ENCODE measurements around the gene POLN. TPM values are rescaled to one million over a fixed set of nuclear protein-coding genes. Genes with fewer than 3 reads are reported as not detected.

Gene POLN
- total RNA-seq, 2 donors from 2014 or later = 2.8 to 2.9 TPM

DNA sequence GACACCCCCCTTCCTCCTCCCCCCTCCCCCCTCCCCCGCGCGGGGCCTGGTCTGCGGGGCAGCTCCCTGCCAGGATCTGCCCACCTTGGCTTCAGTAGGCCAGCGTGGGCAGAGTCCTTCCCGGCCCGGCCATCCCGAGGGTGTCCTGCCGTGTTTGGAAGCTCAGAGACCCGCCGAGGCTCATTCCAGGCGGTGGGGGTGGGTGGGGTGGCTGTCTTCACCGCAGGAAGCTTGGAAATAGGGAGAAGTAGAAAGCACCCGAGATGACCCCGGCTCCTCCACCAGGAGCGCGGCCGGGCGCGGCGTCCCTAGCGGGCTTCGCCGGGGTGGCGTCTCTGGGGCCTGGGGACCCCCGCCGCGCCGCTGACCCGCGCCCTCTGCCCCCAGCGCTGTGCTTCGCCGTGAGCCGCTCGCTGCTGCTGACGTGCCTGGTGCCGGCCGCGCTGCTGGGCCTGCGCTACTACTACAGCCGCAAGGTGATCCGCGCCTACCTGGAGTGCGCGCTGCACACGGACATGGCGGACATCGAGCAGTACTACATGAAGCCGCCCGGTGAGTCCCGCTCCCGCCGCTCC is 181.2 kb downstream of the POLN start:
- H3K36me3 ChIP-seq (ENCODE audit: control insufficient read depth, insufficient read depth, low read length) = no peaks in the 10 kb centered on the region
- Mint-ChIP-seq H3K4me3 (peak overlapping the region; percentile 39), H3K27me3 (ENCODE audit: insufficient read depth) (peaks cover 44% of the 10 kb centered on the region), H3K4me1 (no peaks in the 10 kb centered on the region), H3K36me3 (ENCODE audit: low read depth) (no peaks in the 10 kb centered on the region), H3K27ac (no peak overlapping the region), H3K9me3 (no peaks in the 10 kb centered on the region)
- H3K9me3 ChIP-seq (ENCODE audit: control insufficient read depth, low read length) = no peaks in the 10 kb centered on the region
- H3K27ac ChIP-seq (ENCODE audit: low read depth, low read length) = no peak overlapping the region
- peaks cover 55% of the 10 kb centered on the region for H3K27me3 ChIP-seq (ENCODE audit: control insufficient read depth, insufficient read depth, low read length, poor library complexity, severe bottlenecking)
- TF ChIP-seq, protein P1, sequence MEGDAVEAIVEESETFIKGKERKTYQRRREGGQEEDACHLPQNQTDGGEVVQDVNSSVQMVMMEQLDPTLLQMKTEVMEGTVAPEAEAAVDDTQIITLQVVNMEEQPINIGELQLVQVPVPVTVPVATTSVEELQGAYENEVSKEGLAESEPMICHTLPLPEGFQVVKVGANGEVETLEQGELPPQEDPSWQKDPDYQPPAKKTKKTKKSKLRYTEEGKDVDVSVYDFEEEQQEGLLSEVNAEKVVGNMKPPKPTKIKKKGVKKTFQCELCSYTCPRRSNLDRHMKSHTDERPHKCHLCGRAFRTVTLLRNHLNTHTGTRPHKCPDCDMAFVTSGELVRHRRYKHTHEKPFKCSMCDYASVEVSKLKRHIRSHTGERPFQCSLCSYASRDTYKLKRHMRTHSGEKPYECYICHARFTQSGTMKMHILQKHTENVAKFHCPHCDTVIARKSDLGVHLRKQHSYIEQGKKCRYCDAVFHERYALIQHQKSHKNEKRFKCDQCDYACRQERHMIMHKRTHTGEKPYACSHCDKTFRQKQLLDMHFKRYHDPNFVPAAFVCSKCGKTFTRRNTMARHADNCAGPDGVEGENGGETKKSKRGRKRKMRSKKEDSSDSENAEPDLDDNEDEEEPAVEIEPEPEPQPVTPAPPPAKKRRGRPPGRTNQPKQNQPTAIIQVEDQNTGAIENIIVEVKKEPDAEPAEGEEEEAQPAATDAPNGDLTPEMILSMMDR (conservative IDR thresholded peaks at IDR 0.05) = peak; percentile 62
- H3K4me3 ChIP-seq (ENCODE audit: low read length) = no peak overlapping the region
- H3K9ac ChIP-seq (ENCODE audit: extremely low read depth, low read length, poor library complexity, severe bottlenecking) = no peak overlapping the region
- no peaks in the 10 kb centered on the region for H3K4me1 ChIP-seq (ENCODE audit: control insufficient read depth, insufficient read depth, low read length)
- 11 to 14% methylated on average over 29 to 51 of the region's 54 CpGs for WGBS, 2 experiments (ENCODE audit: insufficient coverage in 1 of 2, insufficient read length in 1 of 2)
- DNase-seq = peak; percentile 87

DNA sequence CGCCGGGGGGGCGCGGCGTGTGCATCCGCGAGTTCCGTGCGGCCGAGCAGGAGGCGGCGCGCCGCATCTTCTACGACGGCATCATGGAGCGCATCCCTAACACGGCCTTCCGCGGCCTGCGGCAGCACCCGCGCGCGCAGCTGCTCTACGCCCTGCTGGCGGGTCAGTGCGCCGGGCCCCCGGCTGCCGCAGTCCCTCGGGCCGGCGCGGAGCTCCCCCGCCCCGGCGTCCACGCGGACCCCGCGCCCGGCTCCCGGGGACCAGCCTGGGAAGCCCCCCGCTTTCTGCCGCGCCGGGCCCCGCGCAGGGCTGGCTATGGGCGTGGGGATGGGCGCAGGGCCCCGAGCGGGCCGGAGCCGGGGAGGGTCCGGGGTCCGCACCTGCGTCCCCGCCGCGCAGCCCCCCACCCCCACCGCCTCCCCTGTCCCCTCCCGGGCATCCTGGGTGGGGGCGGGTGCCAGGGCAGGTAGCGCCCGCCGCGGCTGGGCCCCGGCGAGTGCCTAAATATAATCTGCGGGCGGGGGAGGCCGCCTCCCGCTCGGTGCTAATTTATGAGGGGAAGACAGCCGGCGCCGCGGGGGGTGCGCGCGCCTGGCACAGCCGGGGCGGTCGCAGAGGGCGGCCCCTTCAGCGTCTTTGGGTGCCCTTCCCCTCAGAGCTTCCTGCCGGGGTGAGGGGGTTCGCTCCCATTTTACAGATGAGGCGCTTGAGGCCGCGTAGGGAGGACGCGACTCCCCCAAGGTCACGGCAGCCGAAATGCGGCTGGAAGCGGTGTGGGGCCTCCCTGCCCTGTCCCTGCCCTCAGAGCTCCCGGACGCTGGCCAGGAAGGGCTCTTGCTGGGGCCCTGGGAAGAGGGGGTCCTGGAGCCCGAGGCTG is 182.0 kb downstream of the POLN start:
- H3K36me3 Mint-ChIP-seq (ENCODE audit: low read depth) = no peaks in the 10 kb centered on the region
- no peaks in the 10 kb centered on the region for H3K4me1 Mint-ChIP-seq
- H3K4me3 Mint-ChIP-seq = peak overlapping the region; percentile 48
- H3K36me3 ChIP-seq (ENCODE audit: control insufficient read depth, insufficient read depth, low read length) = no peaks in the 10 kb centered on the region
- H3K4me3 ChIP-seq (ENCODE audit: low read length) = no peak overlapping the region
- TF ChIP-seq, protein P1 (conservative IDR thresholded peaks at IDR 0.05) = no peak
- H3K27ac Mint-ChIP-seq = no peak overlapping the region
- H3K9ac ChIP-seq (ENCODE audit: extremely low read depth, low read length, poor library complexity, severe bottlenecking) = no peak overlapping the region
- H3K4me1 ChIP-seq (ENCODE audit: control insufficient read depth, insufficient read depth, low read length) = no peaks in the 10 kb centered on the region
- no peak for DNase-seq
- H3K27ac ChIP-seq (ENCODE audit: low read depth, low read length) = no peak overlapping the region
- no peaks in the 10 kb centered on the region for H3K9me3 Mint-ChIP-seq
- WGBS, 2 experiments (ENCODE audit: insufficient coverage in 1 of 2, insufficient read length in 1 of 2) = 6 to 10% methylated on average over 22 to 98 of the region's 102 CpGs
- peaks cover 61% of the 10 kb centered on the region for H3K27me3 ChIP-seq (ENCODE audit: control insufficient read depth, insufficient read depth, low read length, poor library complexity, severe bottlenecking)
- H3K27me3 Mint-ChIP-seq (ENCODE audit: insufficient read depth) = peaks cover 51% of the 10 kb centered on the region
- no peaks in the 10 kb centered on the region for H3K9me3 ChIP-seq (ENCODE audit: control insufficient read depth, low read length)

DNA sequence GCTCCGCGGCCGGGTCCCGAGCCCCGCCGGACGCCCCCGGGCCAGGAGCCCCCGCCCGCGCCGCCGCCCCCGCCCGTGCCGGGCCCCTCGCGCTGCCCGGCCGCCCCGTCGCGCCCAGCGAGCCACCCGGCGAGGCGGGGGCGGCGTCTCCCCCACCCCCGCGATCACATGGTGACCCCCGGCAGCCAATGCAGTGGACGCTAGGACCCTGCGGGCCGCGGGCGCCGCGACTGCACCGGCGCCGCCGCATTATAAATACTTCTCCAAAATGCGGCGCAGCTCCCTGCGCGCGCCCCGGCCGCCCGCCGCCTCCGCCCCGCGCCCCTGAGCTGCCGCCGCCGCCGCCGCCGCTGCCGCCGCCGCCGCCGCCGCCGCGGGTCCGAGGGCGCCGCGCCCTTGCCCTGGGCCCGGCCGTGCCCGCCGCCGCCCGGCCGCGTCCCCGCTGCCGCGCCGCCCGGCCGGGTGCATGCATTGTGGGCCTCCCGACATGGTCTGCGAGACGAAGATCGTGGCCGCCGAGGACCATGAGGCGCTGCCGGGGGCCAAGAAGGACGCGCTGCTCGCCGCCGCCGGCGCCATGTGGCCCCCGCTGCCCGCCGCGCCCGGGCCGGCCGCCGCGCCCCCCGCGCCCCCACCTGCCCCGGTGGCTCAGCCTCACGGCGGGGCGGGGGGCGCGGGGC is 182.7 kb downstream of the POLN start, which contains the start of gene NAT8L:
Gene NAT8L (plus strand): TSS at position 282 of the 680 bp plus-strand sequence. CDS start 185 bp downstream, at position 467.
- Mint-ChIP-seq H3K4me3 (peak within 1 kb of the TSS; percentile 48), H3K27me3 (ENCODE audit: insufficient read depth) (peaks cover 56% of the 10 kb centered on the region), H3K9me3 (no peaks in the 10 kb centered on the region), H3K27ac (no peak within 1 kb of the TSS), H3K4me1 (no peaks in the 10 kb centered on the region), H3K36me3 (ENCODE audit: low read depth) (no peaks in the 10 kb centered on the region)
- TF ChIP-seq, protein P1 (conservative IDR thresholded peaks at IDR 0.05) = no peak
- H3K27ac ChIP-seq (ENCODE audit: low read depth, low read length) = no peak within 1 kb of the TSS
- no peaks in the 10 kb centered on the region for H3K4me1 ChIP-seq (ENCODE audit: control insufficient read depth, insufficient read depth, low read length)
- H3K9ac ChIP-seq (ENCODE audit: extremely low read depth, low read length, poor library complexity, severe bottlenecking) = no peak within 1 kb of the TSS
- WGBS, 2 experiments (ENCODE audit: insufficient coverage in 1 of 2, insufficient read length in 1 of 2) = 0% methylated on average over 119 of the region's 119 CpGs; no CpG with 5 or more reads in 1 of the 2 experiments
- no peak within 1 kb of the TSS for H3K4me3 ChIP-seq (ENCODE audit: low read length)
- no peaks in the 10 kb centered on the region for H3K36me3 ChIP-seq (ENCODE audit: control insufficient read depth, insufficient read depth, low read length)
- no peaks in the 10 kb centered on the region for H3K9me3 ChIP-seq (ENCODE audit: control insufficient read depth, low read length)
- DNase-seq = peak; percentile 78
- peaks cover 61% of the 10 kb centered on the region for H3K27me3 ChIP-seq (ENCODE audit: control insufficient read depth, insufficient read depth, low read length, poor library complexity, severe bottlenecking)

Measured in endodermal cell (in vitro differentiated cells).